Measurements from ENCODE around the gene ZNF287.

The ZNF287 gene

GRCh38 chr17:16568541-16569357 is at the start of gene ZNF287:
Gene ZNF287 (minus strand): TSS chr17:16569204. CDS start chr17:16567731, 1,473 bp downstream.
- H3K27ac ChIP-seq = peak within 1 kb of the TSS; percentile 35; the same call in 1 of the 2 replicates
- TF ChIP-seq CTCF (IDR thresholded peaks at IDR 0.05) (no peak), ZFX (IDR thresholded peaks at IDR 0.05; ENCODE audit: borderline replicate concordance) (no peak)

- no peak overlapping the region for H3K27ac ChIP-seq
- TF ChIP-seq CTCF (IDR thresholded peaks at IDR 0.05) (no peak), ZFX (IDR thresholded peaks at IDR 0.05; ENCODE audit: borderline replicate concordance) (no peak)
Observed at GRCh38 chr17:16617481-16618060, 48.6 kb upstream of the ZNF287 start.

- TF ChIP-seq CTCF (IDR thresholded peaks at IDR 0.05) (no peak), ZFX (IDR thresholded peaks at IDR 0.05; ENCODE audit: borderline replicate concordance) (no peak)
- no peak overlapping the region for H3K27ac ChIP-seq
Observed at GRCh38 chr17:16599537-16599936, 30.5 kb upstream of the ZNF287 start.

- TF ChIP-seq ZFX (IDR thresholded peaks at IDR 0.05; ENCODE audit: borderline replicate concordance) (no peak), CTCF (IDR thresholded peaks at IDR 0.05) (no peak)
- H3K27ac ChIP-seq = no peak overlapping the region
Observed at GRCh38 chr17:16593356-16594102, 24.5 kb upstream of the ZNF287 start.

GRCh38 chr17:16589097-16589969 is 20.3 kb upstream of the ZNF287 start:
- TF ChIP-seq CTCF (IDR thresholded peaks at IDR 0.05) = peak; percentile 99
- TF ChIP-seq ZFX (IDR thresholded peaks at IDR 0.05; ENCODE audit: borderline replicate concordance) = no peak
- H3K27ac ChIP-seq = no peak overlapping the region

- no peak overlapping the region for H3K27ac ChIP-seq
- no peak for TF ChIP-seq CTCF (IDR thresholded peaks at IDR 0.05)
- TF ChIP-seq ZFX (IDR thresholded peaks at IDR 0.05; ENCODE audit: borderline replicate concordance) = no peak
Observed at GRCh38 chr17:16585796-16586195, 16.8 kb upstream of the ZNF287 start.
